CD4-positive, alpha-beta T cell treated with Interleukin-6 for 4 hours (primary cell): Measurements from ENCODE around the gene SEMA6A.

ENCODE experiments used
- DNase-seq: peaks from one replicate; pipeline ENCODE4 v3.0.0-alpha.2; 2020; ENCODE audit warnings: mixed read lengths

The SEMA6A gene

GRCh38 chr5:116428966-116429365, 145.7 kb downstream of the SEMA6A start:
- DNase-seq = no peak

- no peak for DNase-seq
Measured at GRCh38 chr5:116428413-116428812, 146.2 kb downstream of the SEMA6A start.

GRCh38 chr5:116424951-116425350, 149.7 kb downstream of the SEMA6A start:
- DNase-seq = no peak

- DNase-seq = no peak
Measured at GRCh38 chr5:116424258-116424615, 150.4 kb downstream of the SEMA6A start.

GRCh38 chr5:116423587-116424257, 150.9 kb downstream of the SEMA6A start:
- no peak for DNase-seq

GRCh38 chr5:116423141-116423540, 151.5 kb downstream of the SEMA6A start:
- no peak for DNase-seq

- DNase-seq = no peak
Measured at GRCh38 chr5:116421080-116421629, 153.5 kb downstream of the SEMA6A start.

- DNase-seq = no peak
Measured at GRCh38 chr5:116420540-116420939, 154.1 kb downstream of the SEMA6A start.

- no peak for DNase-seq
Measured at GRCh38 chr5:116419258-116419657, 155.4 kb downstream of the SEMA6A start.

- DNase-seq = no peak
Measured at GRCh38 chr5:116418774-116419173, 155.8 kb downstream of the SEMA6A start.

GRCh38 chr5:116418016-116418415, 156.6 kb downstream of the SEMA6A start:
- no peak for DNase-seq

- DNase-seq = no peak
Measured at GRCh38 chr5:116415989-116416388, 158.6 kb downstream of the SEMA6A start.

GRCh38 chr5:116415182-116415581, 159.4 kb downstream of the SEMA6A start:
- no peak for DNase-seq

- no peak for DNase-seq
Measured at GRCh38 chr5:116411101-116411571, 163.5 kb downstream of the SEMA6A start.

GRCh38 chr5:116410336-116410890, 164.2 kb downstream of the SEMA6A start:
- DNase-seq = no peak

GRCh38 chr5:116409591-116410296, 164.9 kb downstream of the SEMA6A start:
- no peak for DNase-seq

GRCh38 chr5:116406306-116407041, 168.1 kb downstream of the SEMA6A start:
- no peak for DNase-seq

- DNase-seq = no peak
Measured at GRCh38 chr5:116404792-116405191, 169.8 kb downstream of the SEMA6A start.

- no peak for DNase-seq
Measured at GRCh38 chr5:116404016-116404415, 170.6 kb downstream of the SEMA6A start.

GRCh38 chr5:116402235-116402634, 172.4 kb downstream of the SEMA6A start:
- DNase-seq = no peak

GRCh38 chr5:116401576-116401975, 173.0 kb downstream of the SEMA6A start:
- no peak for DNase-seq

GRCh38 chr5:116396476-116397099, 178.0 kb downstream of the SEMA6A start:
- no peak for DNase-seq
